NCI-H1436 treated with DMSO at 0.1 percent for 48 hours (cell line): ENCODE measurements around the gene PFN1.
"Not testable (repeated sequence)": the region's sequence is repeated elsewhere in the genome, so short reads cannot be mapped to it uniquely, and the experiment has no call there.

Experiments
- DNase-seq: peaks from one replicate; lab custom pipeline; 2025; lab: John Stamatoyannopoulos, UW

PFN1 gene

DNA sequence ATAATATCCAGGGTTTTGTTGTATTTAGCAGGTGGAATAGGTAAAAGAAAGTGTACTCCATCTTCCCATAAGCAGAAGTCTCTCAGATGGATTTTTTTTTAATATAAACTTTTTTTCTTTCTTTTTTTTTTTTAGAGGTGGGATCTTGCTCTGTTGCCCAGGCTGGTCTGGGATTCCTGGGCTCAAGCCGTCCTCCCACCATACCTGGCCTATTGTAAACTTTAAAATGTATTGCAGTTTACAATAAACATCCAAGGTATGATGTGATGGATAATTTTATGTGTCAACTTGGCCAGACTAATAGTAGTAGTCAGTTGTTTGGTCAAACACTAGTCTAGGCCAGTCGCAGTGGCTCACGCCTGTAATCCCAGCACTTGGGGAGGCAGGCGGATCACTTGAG is 27.0 kb downstream of the PFN1 start:
- no peak for DNase-seq

GRCh38 chr17:4920351-4921048 is 27.8 kb downstream of the PFN1 start:
- no peak for DNase-seq

DNA sequence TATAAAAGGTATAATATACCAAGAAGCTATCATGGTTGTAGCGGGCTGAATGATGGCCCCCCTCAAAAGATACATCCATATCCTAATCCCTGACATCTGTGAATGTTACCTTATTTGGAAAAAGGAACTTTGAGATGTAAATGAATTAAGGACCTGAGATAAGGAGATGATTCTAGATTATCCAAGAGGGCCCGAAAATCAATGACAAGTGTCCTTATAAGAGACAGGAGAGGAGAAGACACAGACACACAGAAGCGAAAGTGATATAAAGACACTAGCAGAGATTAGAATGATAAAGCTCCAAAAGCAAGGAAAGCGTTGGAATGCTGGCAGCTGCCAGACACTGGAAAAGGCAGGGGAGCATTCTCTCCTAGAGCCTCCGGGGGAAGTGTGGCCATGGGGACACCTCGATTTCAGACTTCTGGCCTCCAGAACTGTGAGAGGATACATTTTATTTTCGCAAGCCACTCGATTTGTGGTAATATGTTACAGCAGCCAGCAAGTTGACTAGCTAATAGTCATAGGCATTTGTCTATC is 28.8 kb downstream of the PFN1 start:
- no peak for DNase-seq

GRCh38 chr17:4914551-4914950 is 33.8 kb downstream of the PFN1 start:
- not testable (repeated sequence) for DNase-seq

DNA sequence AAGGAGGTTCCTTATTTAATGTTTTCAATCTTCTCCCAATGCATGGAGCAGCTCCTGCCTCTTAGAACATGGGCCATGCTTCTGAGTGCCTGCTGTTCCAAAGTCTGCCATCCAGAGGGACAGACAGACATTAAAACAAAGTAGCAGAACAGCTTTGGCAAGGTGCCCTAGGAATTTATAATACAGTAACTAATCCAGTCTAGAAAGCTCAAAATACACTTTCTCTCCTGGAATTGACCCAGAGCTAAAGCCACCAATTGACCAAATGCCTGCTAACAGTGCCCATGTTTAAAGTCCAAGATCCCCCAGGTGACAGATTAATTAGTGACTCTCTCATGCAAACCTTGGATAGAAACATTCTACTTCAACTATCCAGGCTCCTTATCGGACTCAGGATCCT is 34.3 kb downstream of the PFN1 start:
- no peak for DNase-seq

DNA sequence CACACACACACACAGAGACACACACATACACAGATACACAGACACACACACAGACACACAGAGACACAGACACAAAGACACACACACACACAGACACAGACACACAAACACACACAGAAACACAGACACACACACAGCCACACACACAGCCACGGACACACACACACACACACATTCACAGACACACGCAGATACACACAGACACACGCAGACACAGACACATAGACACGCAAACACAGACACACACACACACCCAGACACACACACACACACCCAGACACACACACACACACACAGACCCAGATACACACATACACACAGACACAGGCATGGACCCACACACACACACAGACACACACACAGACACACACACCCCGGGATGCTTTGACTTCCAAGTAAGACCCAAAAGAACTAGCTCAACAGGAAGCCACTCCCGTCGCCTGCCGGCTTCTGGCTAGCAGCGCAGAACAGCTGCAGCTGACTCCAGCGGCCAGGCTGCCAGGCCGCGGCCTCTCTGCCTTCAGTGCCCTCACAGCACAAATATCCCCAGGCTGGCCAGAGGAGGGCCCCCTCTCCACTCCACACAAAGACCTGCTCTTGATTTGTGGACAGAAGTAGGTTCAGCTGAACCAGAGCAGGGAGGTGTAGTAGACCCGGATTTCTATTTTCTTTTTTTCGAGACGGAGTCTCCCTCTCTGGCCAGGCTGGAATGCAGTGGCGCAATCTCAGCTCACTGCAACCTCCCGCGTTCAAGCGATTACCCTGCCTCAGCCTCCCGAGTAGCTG is 39.4 kb downstream of the PFN1 start:
- no peak for DNase-seq

- no peak for DNase-seq
Measured at GRCh38 chr17:4908301-4908700, 40.0 kb downstream of the PFN1 start.

DNA sequence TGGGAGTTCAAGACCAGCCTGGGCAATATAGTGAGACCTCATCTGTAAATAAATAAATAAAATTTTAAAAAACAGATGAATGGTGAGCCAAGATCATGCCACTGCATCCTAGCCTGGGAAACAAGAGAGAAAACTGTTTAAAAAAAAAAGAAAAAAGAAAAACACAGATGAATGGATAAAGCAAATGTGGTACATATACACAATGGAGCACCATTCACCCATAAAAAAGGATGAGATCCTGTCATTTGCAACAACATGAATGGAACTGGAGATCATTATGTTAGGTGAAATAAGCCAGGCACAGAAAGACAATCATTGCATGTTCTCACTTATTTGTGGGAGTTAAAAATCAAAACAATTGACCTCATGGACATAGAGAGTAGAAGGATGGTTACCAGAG is 41.7 kb downstream of the PFN1 start:
- DNase-seq = not testable (repeated sequence)

- DNase-seq = no peak
Measured at GRCh38 chr17:4903051-4903818, 45.1 kb downstream of the PFN1 start, which contains the start of gene CHRNE. Gene CHRNE (minus strand): TSS chr17:4903098. CDS start chr17:4903063, 35 bp downstream.

GRCh38 chr17:4902540-4902939 is 45.8 kb downstream of the PFN1 start:
- DNase-seq = no peak

- DNase-seq = no peak
Measured at GRCh38 chr17:4901648-4902344, 46.5 kb downstream of the PFN1 start.

DNA sequence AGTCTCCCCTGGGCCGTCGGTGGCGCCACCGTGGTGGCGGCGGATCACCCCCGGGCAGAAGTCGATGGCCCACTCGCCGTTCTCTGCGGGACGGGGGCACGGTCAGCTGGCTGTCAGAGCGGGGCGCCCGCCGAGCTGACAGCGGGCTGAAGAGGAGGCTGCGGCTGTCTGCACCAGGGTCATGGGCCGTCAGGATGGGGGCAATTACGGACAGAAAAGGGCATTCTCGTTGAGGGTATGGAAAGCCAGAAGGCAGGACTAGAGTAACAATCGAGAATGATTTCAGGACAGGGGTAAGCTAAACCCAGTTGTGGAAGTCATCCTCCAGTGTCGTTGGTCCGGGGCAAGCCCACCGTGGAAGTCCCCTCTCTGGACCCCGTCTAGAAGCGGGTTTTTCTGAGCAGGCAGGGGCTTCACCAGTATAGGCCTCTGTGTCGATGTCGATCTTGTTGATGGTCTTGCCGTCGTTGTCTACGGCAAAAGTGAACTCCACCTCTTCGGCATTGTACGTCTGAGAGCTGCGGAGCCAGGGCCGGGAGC is 47.2 kb downstream of the PFN1 start:
- DNase-seq = no peak

DNA sequence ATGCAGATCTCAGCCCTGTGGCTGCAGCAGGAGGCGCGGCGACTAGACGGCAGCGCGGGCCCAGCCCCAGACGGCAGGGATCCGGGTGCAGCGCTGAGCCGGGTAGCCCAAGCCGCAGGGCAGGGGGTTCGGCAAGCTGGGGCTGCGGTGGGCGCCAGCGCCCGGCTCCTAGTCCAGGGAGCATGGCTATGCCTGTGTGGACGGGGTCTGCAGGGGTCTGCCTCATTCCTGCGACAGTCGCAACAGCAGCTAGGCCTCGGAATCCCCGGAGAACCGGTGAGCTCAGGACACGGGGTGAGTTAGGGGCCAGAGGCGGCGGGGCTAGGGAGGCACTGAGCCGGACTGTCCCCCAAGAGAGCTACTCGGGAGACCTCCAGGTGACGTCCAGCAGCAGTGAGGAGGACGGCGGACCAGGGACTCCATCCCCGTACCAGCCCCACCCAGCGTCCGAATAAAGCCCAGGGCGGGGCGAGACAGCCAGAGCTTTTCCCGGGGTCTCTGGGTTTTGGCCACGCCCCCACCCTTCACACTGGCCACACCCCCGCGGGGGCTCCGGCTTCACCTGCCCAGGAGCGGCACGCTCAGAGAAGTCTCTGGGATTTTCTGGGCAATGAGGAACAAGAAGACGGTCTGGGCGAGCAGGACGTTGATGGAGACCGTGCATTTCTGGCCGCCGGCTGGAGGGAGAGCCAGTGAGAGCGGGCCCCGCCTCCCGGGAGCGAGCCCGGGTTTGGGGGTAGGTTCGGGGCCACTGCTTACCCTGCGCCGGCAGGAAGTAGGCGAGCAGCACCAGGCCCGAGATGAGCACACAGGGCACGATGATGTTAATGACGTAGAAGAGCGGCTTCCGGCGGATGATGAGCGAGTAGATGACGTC is 47.9 kb downstream of the PFN1 start:
- DNase-seq = no peak

- DNase-seq = no peak
Measured at GRCh38 chr17:4899341-4900230, 48.7 kb downstream of the PFN1 start, which contains the start of gene C17orf107. Gene C17orf107 (plus strand): TSS chr17:4899536. CDS start chr17:4899763, 227 bp downstream.

DNA sequence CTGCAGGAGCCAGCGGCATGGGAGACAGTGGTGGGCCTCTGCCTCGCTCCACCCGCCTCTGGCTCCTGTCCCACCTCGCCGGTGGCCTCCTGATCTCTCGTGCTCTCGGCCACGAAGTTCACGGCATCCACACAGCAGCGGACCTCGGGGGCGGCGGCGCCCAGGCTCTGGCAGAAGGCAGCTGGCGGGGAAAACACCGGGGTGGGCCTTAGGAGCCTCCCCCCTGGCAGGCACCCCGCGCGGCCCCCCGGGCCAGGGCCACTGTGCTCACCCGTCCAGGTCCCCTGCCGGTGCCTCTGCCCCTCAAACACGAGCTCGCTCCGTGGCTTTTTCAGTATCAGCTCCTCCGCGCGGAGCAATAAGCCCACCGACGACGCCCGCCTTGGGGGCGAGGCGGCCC is 49.4 kb downstream of the PFN1 start:
- DNase-seq = no peak

GRCh38 chr17:4898351-4898750 is 50.0 kb downstream of the PFN1 start:
- no peak for DNase-seq

DNA sequence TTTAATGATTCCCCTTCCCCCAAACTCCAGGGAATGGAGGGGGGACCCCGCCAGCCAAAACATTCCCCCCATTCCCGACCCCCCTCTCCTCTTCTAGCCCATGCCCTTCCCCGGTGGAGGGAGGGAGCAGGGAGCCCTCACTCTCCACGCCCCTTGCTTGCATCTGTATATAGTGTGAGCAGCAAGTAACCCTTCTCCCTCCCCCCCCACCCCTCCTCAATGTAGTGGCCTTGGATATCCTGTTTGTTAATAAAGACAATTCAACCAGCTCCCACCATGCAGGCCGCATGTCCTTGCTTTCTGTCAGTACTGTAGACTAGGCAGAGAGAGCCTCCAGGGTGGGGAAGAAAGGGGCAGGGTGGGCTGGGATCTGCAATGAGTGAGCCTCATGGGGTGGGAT is 50.5 kb downstream of the PFN1 start:
- no peak for DNase-seq

DNA sequence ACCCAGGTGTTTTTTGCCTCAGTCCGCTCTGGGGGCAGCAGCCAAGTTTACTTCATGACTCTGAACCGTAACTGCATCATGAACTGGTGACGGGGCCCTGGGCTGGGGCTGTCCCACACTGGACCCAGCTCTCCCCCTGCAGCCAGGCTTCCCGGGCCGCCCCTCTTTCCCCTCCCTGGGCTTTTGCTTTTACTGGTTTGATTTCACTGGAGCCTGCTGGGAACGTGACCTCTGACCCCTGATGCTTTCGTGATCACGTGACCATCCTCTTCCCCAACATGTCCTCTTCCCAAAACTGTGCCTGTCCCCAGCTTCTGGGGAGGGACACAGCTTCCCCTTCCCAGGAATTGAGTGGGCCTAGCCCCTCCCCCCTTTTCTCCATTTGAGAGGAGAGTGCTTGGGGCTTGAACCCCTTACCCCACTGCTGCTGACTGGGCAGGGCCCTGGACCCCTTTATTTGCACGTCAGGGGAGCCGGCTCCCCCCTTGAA is 51.1 kb downstream of the PFN1 start:
- no peak for DNase-seq
